HepG2 (cell line): Measurements from ENCODE around the gene RNF25. TPM values are rescaled to one million over a fixed set of nuclear protein-coding genes. Genes with fewer than 3 reads are reported as not detected.
A peak's percentile ranks its signal among the peaks of the same experiment; 100 is the strongest.

Experiments
- CEBPZ ChIP-seq: IDR thresholded peaks from 2 replicates; pipeline ENCODE4 v1.6.1; 2012; ENCODE audit warnings: low read length, improper control_type of control experiment
- DMTF1 ChIP-seq: sonication (generic); formaldehyde crosslinking; IDR thresholded peaks from 2 replicates; pipeline ENCODE4 v1.4.0; 2020; ENCODE audit warnings: mild to moderate bottlenecking, missing genetic modification reagents
- DNMT1 ChIP-seq: sonication (generic); formaldehyde crosslinking; IDR thresholded peaks from 2 replicates; pipeline ENCODE4 v1.5.1; 2020; ENCODE audit warnings: mild to moderate bottlenecking, missing genetic modification reagents
- IRX3 ChIP-seq: sonication (generic); formaldehyde crosslinking; IDR thresholded peaks from 2 replicates; pipeline ENCODE4 v1.8.1; 2023; ENCODE audit warnings: mild to moderate bottlenecking, low read depth, missing genetic modification reagents, borderline replicate concordance
- KDM1A ChIP-seq: IDR thresholded peaks from 2 replicates; pipeline ENCODE4 v1.6.1; 2016; ENCODE audit warnings: missing compliant biosample characterization
- MTF2 ChIP-seq: sonication (generic); formaldehyde crosslinking; IDR thresholded peaks from 2 replicates; pipeline ENCODE4 v1.5.0; 2020; ENCODE audit warnings: missing genetic modification reagents, borderline replicate concordance
- RFXAP ChIP-seq: sonication (generic); formaldehyde crosslinking; IDR thresholded peaks from 2 replicates; pipeline ENCODE4 v1.4.0; 2020; ENCODE audit warnings: missing genetic modification reagents, borderline replicate concordance
- RXRA ChIP-seq: sonication (generic); formaldehyde crosslinking; IDR thresholded peaks from 2 replicates; pipeline ENCODE4 v1.5.1; 2020; ENCODE audit warnings: missing genetic modification reagents
- SIX1 ChIP-seq: sonication (generic); formaldehyde crosslinking; IDR thresholded peaks from 2 replicates; pipeline ENCODE4 v1.4.0; 2020; ENCODE audit warnings: missing genetic modification reagents, borderline replicate concordance
- TBL1XR1 ChIP-seq: fragments of 150-350 bp; IDR thresholded peaks from 2 replicates; pipeline ENCODE4 v1.6.1; 2014; ENCODE audit warnings: borderline replicate concordance, low read length; ENCODE audit not compliant: partially characterized antibody
- TFE3 ChIP-seq: IDR thresholded peaks from 2 replicates; pipeline ENCODE4 v1.6.1; 2016
- U2AF2 ChIP-seq: fragments of 200-400 bp; formaldehyde crosslinking; IDR thresholded peaks from 2 replicates; pipeline ENCODE4 v1.6.1; 2017; ENCODE audit warnings: low read depth, mild to moderate bottlenecking, low read length
- ZBTB14 ChIP-seq: sonication (generic); formaldehyde crosslinking; IDR thresholded peaks from 2 replicates; pipeline ENCODE4 v1.4.0; 2020; ENCODE audit warnings: missing genetic modification reagents
- ZBTB49 ChIP-seq: sonication (generic); formaldehyde crosslinking; IDR thresholded peaks from 2 replicates; pipeline ENCODE4 v1.4.0; 2020; ENCODE audit warnings: missing genetic modification reagents, borderline replicate concordance
- ZNF30 ChIP-seq: sonication (generic); formaldehyde crosslinking; IDR thresholded peaks from 2 replicates; pipeline ENCODE4 v1.5.0; 2020; ENCODE audit warnings: mild to moderate bottlenecking, missing genetic modification reagents
- ZNF329 ChIP-seq: sonication (generic); formaldehyde crosslinking; IDR thresholded peaks from 2 replicates; pipeline ENCODE4 v1.9.0; 2021; ENCODE audit warnings: low read depth, mild to moderate bottlenecking, missing genetic modification reagents
- ZNF383 ChIP-seq: sonication (generic); formaldehyde crosslinking; IDR thresholded peaks from 2 replicates; pipeline ENCODE4 v1.4.0; 2020; ENCODE audit warnings: missing genetic modification reagents, mild to moderate bottlenecking, borderline replicate concordance
- ZNF780A ChIP-seq: sonication (generic); formaldehyde crosslinking; IDR thresholded peaks from 2 replicates; pipeline ENCODE4 v1.8.0; 2022; ENCODE audit warnings: mild to moderate bottlenecking, missing genetic modification reagents, moderate library complexity
- polyA plus RNA-seq, 8 experiments: library from polyadenylated mRNA; depleted of rRNA in 3 of 8; stranded (reverse) in 7 of 8; unstranded in 1 of 8; fragments of >200 nt; fragmentation: Illumina TruSeq in 4 of 8; extraction: Trizol in 4 of 8; gene quantifications; 2 replicates each; pipeline versions ENCODE4 v1.2.1 to v1.2.3, GENCODE V29; 2011 to 2016; ENCODE audit warnings: low read depth in 4 of 8, missing spikeins in 1 of 8, mixed read lengths in 1 of 8; ENCODE audit not compliant: insufficient read depth in 1 of 8
- total RNA-seq, 5 experiments: library from RNA; depleted of rRNA; stranded (reverse); fragments of >200 nt; fragmentation: Illumina TruSeq; extraction: Trizol; gene quantifications; 2 replicates each; pipeline ENCODE4 v1.2.3, GENCODE V29; 2016; ENCODE audit warnings: low read depth in 1 of 5

Gene RNF25
- total and polyA plus RNA-seq, 2 of the 13 experiments (the other 11 are each of a cell fraction or from before 2014, with no cell fraction given) = 37.0 to 87.6 TPM

GRCh38 chr2:218659258-218659987 lies 12.4 kb downstream of the RNF25 start, which contains the start of the genes BCS1L and ZNF142 (continued):
- no peak for TF ChIP-seq CEBPZ
- TF ChIP-seq ZNF780A (CRISPR knock-in tag) = no peak
- peak; percentile 88; the same call in 1 of the 2 replicates for TF ChIP-seq U2AF2
- no peak for TF ChIP-seq ZBTB14 (CRISPR knock-in tag)
- TF ChIP-seq RXRA (CRISPR knock-in tag) = peak; percentile 84
- TF ChIP-seq KDM1A (CRISPR knock-in tag) = no peak; the same call in 1 of the 2 replicates
- TF ChIP-seq ZNF329 (CRISPR knock-in tag) = 0 out of 2 replicates have a peak, but pooled peaks have one; percentile 18
- peak; percentile 32 for TF ChIP-seq IRX3
- peak; percentile 73; the same call in 1 of the 2 replicates for TF ChIP-seq MTF2 (CRISPR knock-in tag)
- no peak for TF ChIP-seq DNMT1 (CRISPR knock-in tag)
- TF ChIP-seq ZNF383 (CRISPR knock-in tag) = peak; percentile 87; the same call in 1 of the 2 replicates
- TF ChIP-seq ZBTB49 (CRISPR knock-in tag) = no peak
- TF ChIP-seq ZNF30 (CRISPR knock-in tag) = peak; percentile 34
- peak; percentile 48; the same call in 1 of the 2 replicates for TF ChIP-seq RFXAP (CRISPR knock-in tag)
- TF ChIP-seq DMTF1 = no peak
- TF ChIP-seq SIX1 = 0 out of 2 replicates have a peak, but pooled peaks have one; percentile 24
- no peak for TF ChIP-seq TBL1XR1
- TF ChIP-seq TFE3 = no peak; the same call in 1 of the 2 replicates
